Fibroblast of pulmonary artery (primary cell): Measurements from ENCODE around the gene CKAP2L.
"Not testable (repeated sequence)": the region's sequence is repeated elsewhere in the genome, so short reads cannot be mapped to it uniquely, and the experiment has no call there.

ENCODE experiments used
- DNase-seq: peaks from one replicate; pipeline ENCODE4 v3.0.0-alpha.2; 2010; ENCODE audit warnings: low read depth
- H3K4me3 ChIP-seq: replicated peaks from 2 replicates; pipeline ENCODE4 v1.5.1; 2011; ENCODE audit warnings: low read depth, mild to moderate bottlenecking, control low read depth, low read length, moderate library complexity
- CTCF ChIP-seq: IDR thresholded peaks from 2 replicates; pipeline ENCODE4 v1.5.1; 2011; ENCODE audit warnings: mild to moderate bottlenecking, control low read depth, low read length, inconsistent platforms; ENCODE audit errors: missing control alignments

The CKAP2L gene

DNA sequence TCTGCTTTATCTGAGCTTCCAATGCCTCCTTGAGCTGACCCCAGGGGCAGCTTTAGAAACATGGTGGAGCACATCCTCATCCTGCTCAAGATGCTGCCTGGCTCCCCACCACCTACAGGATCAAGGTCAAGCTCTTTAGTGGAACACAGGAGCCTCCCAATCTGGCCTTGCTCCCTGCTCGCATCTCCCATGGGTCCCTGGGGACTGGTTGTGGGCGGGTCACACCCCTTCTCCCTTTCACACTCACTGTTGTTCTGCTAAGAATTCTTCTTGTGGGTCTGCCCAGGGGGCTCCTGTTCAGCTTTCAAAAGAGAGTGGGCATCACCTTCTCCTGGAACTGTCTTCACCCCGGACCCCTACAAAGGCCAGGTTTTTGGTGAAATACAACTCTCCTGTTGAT lies 51.9 kb downstream of the CKAP2L start:
- TF ChIP-seq CTCF, result no peak
- H3K4me3 ChIP-seq, result no peak overlapping the region
- no peak for DNase-seq

DNA sequence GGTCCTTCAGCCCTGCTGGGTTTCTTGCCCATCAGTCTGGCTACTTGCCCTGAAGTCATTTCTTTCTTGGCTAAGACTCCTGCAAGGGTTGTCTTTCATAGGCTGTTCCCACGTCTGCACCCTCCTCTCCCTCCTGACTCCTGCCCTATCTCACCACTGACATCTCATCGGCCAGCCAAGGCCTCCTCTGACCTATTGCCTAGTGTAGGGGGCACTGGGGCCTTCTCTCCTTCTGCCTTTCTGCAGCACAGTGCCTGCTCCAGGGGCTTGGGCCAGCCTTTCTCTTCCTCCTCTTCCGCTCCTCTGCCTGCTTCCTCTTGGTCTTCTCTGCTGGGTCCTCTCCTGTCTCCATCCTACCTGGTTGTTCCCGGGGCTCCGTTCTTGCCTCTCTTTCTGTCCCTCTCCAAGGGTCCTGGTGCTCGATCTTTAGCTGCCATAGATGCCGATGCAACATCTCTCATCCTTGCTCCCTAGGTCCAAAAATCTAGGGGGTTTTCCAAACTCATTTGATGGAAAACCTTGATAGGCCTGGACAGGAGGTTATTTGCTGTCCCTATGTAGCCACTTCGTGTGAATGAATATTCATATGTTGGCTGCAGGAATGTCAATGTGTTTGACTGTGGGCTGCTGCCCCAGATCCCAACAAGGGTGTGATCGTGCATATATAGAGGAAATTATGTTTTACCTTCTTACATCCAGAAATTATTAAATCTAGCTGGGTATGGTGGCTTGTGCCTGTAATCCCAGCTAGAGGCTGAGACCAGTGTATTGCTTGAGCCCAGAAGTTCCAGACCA lies 53.3 kb downstream of the CKAP2L start:
- DNase-seq, result no peak
- no peak overlapping the region for H3K4me3 ChIP-seq
- TF ChIP-seq CTCF, result no peak

GRCh38 chr2:112709703-112710102 lies 54.7 kb downstream of the CKAP2L start:
- DNase-seq, result no peak
- TF ChIP-seq CTCF, result no peak
- no peak overlapping the region for H3K4me3 ChIP-seq

GRCh38 chr2:112708968-112709367 lies 55.4 kb downstream of the CKAP2L start:
- H3K4me3 ChIP-seq, result no peak overlapping the region
- TF ChIP-seq CTCF, result no peak
- DNase-seq, result no peak

GRCh38 chr2:112706947-112707346 lies 57.5 kb downstream of the CKAP2L start:
- not testable (repeated sequence) for H3K4me3 ChIP-seq, DNase-seq

DNA sequence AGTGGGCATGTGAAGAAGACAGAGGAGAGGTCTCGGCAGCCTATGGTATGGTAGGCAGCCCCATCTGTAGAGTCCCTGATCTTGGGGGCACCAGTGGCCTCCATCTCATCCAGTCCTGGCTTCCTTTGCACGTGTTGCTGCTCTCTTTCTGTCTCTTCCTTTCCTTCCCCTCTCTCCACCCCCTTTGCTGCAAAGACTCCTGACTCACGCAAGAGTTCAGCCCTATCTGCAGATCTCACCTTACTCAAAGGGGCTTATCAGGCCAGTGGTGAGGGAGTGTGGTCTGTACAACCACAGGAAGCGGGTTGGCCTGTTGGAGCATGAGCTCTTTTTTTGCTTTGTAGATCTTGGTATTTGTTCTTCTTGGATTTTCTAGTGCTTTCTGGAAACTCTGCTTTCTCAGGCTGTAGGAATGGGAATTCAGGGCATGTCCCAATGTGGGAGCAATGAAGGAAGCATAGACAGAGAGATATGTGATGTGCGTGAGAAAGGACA lies 58.2 kb downstream of the CKAP2L start:
- no peak overlapping the region for H3K4me3 ChIP-seq
- peak; percentile 71 for DNase-seq
- no peak for TF ChIP-seq CTCF

DNA sequence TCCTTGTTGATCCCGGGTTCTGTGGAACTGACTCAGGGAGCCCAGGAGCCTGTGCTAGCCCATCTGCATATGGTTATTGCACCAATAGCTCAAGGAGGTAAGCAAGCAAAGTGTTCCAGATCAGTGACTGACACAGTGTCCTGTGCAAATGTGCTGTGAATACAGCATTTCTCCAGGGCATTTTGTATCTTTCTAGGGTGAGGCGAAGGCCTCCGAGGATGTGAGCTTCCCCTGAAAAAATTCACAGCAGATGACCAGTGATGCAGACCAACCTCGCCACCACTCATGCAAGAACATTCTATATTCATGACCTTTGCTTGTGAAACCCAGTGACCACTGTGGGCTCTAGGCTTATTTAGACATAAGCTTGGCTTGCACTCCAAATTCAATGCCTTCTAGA lies 58.8 kb downstream of the CKAP2L start:
- TF ChIP-seq CTCF, result no peak
- H3K4me3 ChIP-seq, result no peak overlapping the region
- DNase-seq, result no peak
